Activated T-helper 1 cell treated with anti-CD3 and anti-CD28 coated beads, Interleukin-2, amount 50 U/mL, for 16 hours (primary cell): ENCODE measurements around the gene COLQ.
"Not testable (repeated sequence)": the region's sequence is repeated elsewhere in the genome, so short reads cannot be mapped to it uniquely, and the experiment has no call there.

Experiments
- DNase-seq, 2 donors: peaks; one replicate each; pipeline ENCODE4 v3.0.0-alpha.2; 2020; ENCODE audit warnings: low read depth in 1 of 2, low spot score in 1 of 2

COLQ gene

DNA sequence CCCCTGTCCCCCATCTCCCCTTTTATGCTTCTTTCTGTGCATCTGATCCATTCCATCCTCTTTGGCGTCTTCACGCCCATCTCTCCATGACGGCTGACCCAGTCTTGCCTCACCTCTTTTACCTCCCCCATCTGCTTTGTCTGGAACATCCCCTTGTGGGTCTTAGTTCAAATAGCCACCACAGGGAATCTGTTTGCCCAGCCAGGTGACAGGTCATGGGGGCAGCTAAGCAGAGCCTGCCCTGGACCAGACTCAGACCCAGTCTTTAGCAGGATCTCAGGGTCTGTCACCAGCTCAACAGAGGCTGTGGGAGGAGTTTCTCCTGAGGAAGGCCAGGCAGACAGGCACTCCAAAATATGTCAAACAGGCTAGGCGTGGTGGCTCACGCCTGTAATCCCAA is 28.1 kb downstream of the COLQ start:
- DNase-seq: no peak

DNA sequence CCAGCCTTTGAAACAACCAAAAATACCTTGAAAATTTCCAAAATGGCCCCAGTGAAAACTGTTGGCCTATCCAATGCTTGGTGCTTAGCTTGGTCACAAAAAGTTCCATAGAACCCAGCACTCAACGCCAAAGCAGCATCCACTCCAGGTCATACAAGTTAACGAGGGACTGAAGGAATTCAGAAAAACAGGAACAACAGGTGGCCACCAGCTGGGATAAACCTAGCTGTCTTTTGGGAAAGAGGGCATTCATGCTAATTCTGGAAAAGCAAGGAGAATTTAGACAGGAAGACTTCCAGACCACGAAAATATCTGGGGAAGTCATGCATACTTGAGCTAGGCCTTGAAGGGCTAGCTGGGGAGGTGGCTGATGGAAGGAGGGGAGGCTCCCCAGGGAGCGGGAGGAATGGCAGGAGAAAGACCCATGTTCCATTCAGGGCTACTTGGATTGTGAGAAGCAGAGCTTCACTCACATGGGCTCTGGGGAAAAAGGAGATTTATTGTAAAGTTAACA is 28.6 kb downstream of the COLQ start:
- DNase-seq: no peak

DNA sequence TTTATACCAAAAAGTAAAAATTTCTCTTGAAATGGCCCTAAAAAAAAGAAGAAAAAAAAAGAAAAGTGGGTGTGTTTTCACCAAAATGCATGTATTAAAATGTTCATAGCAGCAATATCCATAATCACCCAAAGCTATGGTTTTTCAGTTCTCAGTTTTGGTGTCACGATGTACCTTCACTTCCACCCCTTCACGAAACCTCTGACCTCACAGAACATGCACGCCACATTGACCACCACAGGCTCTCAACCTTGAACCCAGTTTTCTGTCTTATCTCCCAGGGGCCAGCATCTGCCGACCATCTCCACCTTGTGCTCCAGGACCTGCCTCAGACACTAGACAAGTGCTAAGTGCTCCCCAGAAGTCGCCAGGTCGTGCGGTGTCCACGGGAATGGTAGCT is 30.4 kb downstream of the COLQ start:
- no peak for DNase-seq

DNA sequence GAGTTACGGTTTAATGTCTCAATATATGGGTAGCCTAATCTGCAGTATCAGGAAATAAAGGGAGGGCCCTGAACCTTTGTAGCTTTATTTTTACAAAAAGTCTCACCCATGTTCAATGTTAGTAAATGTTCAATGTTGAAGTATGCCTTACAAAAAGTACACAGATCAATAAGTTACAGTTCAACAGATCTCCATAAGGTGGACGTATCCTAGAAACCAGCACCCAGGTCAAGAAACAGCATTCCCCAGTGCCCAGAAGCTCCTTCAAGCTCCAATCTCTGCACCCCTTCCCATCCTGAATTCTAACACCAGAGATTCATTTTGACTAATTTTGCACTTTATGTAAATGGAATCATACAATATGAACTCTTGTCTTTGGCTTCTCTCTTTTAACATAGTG is 31.3 kb downstream of the COLQ start:
- DNase-seq: no peak

DNA sequence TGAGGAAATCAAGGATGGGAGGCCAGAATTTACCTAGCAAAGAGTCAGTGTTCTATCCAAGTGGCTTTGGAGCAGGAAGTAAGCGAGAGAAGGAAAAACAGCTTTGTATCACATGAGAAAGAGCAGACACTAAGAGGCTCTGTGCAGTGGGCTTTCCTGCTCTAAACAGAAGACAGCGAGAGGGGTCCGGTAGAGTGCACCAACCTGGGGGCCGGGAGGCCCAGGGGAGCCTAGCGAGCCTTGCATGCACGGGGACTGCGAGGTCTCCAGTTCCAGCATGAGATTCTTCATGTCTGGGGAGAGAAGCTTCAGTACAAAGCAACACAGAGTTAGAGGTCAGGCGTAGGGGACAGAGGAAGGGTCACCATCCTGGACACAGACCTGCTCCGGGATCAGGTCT is 33.5 kb downstream of the COLQ start:
- DNase-seq: no peak

DNA sequence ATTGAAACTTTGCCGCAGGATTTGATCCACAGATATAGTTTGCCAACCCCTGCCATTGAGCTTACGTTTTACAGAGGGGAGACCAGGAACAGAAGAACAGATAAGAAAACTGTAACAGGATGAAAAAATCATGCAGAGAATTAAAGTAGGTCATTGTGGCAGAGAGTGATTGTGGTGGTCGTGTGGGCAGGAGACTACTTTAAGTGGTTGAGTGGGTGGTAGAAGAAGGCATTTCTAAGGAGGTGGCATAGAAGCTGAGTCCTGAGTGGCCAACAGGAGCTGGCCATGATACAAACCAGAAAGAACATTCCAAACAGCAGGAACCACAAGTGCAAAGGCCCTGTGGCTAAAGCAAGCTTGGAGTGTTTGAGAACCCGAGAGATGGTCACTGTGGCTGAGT is 34.5 kb downstream of the COLQ start:
- DNase-seq: no peak

DNA sequence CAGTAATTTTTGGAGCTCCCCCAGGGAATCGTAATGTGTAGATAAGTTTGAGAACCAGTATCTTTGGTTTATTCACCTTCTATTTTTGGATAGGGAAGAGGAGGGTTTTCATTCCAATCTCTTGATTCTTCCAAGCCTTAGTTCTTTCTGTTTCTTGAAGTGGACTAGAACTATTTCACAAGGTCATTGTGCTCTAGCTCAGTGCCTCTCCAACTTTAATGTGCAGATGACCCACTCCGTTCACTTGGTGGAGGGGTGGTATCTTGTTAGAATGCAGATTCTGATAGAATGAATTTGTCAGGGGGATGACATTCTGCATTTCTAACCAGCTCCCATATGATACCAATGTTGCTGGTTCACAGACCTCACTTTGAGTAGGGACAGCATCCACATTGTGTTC is 35.5 kb downstream of the COLQ start:
- DNase-seq: no peak

DNA sequence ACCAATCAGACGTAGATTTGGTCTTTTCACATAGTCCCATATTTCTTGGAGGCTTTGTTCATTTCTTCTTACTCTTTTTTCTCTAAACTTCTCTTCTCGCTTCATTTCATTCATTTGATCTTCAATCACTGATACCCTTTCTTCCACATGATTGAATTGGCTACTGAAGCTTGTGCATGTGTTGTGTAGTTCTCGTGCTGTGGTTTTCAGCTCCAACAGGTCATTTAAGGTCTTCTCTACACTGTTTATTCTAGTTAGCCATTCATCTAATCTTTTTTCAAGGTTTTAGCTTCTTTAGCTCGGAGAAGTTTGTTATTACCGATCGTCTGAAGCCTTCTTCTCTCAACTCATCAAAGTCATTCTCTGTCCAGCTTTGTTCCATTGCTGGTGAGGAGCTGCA is 37.0 kb downstream of the COLQ start:
- DNase-seq: not testable (repeated sequence)

DNA sequence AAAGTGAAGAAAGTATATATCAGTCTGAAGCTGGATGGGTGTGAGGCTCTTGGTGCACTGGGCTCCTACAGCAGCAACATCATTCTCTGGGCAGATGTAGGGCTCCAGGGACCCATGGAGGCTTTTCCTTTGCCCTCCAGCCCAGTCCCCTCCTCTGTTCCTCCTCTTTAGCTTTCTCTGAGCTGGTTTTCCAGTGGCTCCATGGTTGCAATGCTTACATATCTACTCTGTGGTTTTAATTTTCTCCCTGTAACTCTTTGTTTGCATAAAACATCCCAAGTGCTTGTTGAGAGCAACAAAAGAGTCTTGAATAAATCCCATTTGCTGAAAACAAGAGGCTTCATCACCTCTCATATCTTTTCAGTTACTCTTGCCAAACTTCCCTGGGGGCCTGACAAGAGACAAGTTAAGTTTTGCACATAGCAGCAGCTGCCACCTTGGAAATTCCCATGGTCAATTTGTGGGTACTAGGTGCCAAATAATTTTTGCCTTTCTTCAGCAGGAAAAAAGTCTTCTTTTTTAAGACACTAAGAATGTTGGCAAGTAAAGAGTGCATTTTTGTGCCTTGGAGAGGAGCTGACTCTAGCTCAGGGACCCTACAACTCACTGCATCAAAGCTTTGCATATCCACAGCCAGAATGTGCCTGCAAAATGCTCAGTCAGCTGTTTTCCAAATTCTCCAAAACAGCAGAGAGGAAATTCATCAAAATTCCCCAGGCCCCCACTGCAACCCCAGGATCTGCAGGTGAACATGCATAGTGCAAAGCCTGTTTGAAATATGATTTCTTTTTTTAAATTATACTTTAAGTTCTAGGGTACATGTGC is 41.9 kb downstream of the COLQ start:
- no peak for DNase-seq

DNA sequence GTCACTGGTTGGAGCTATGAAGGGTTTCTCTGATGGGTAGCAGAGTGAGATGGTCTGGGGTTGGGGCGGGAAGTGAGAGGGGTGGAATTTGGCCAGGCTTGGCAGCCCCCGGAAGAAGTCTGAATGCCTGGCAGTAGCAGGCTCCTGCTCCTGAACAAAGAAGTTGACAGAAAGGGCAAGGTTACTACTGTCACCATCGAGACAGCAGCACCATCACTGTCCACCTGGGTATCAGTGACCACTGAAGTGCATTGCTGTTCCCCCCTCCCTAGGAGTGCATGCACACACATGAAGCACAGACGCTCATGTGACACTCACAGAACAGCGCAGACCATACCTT is 42.9 kb downstream of the COLQ start:
- DNase-seq: no peak

DNA sequence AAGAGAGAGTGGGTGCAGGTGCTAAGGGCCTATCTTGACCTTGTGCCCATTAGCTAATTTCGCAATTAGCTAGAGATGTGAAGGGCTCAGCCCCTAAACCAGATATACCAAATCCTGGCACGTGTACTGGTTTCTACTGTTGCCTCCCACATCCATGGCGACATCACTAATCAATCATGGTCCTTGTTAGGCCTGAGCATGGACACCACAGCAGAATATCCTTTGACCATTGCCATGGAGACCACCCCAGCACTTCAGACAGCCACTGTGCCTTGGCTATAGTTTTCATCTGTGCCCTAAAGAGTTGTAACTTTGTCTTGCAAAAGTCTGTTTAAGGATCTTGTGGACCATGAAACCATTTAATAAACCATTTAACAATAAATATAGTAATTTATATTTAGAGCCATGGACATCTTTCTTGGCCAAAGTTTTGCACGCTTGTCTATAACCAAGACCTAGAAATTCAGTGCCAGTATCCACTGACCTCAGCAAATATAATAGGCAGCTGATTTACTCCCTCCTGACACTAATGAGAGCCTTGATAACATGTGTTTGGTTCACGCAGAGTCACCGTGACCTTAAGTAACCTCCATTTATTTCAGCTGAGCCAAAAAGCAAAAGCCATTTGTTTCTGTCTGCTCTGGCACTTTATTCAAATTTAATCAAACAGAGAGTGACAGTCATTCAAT is 43.4 kb downstream of the COLQ start:
- DNase-seq: no peak

DNA sequence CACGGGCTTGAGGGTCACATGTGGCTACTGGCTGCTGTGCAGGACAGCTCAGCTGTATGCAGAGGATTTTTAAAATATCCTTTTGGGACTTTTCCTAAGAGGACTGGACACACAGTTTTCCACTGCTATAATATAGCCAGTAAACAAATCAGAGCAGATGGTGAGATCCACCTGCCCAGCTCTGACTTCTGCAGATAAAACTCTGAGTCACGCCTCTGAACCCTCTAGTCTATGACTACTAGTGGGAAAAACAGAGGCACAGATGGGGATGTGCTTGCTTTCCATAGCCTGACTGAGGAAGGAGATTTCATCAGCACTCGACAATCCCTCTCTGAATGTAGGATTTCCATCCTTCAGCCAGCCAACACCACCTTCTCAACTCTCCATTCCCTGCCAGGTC is 45.1 kb downstream of the COLQ start:
- DNase-seq: no peak

DNA sequence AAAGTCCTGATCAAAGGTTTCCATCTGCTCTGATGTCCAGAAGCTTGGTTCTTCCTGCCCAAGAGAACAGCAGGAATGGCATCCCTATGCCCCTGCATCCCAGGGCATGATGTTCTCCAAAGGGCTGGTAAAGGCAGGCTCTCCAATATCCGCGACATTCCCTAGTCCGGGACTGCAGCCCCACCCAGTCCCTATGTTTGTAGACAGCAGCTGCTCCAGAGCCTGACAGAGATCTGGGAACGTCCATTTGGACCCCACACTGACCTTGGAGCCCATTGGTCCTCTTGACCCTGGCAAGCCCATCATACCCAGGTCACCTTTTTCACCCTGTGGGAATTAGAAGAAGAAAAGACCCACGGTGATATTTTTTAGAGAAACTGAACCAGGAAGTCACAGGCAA is 46.3 kb downstream of the COLQ start:
- no peak for DNase-seq

DNA sequence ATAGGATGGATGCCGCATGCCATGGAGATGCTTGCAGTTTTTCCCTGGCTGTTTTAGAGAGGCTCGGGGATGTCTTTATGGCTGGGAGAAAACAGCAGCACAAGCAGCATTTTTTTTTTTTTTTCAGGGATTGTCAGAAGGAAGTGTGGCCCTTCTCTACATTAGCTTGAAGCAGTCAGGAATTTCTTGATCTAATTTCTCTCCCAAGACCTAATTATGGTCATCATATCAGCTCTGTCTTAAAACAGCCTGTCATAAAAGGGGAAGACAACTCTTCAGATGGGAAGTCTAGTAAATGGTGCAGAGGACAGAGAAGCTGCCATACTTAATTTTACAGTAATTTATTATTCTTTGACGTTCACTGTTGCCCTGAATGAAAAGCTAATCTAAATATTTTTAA is 49.6 kb downstream of the COLQ start:
- DNase-seq: no peak

DNA sequence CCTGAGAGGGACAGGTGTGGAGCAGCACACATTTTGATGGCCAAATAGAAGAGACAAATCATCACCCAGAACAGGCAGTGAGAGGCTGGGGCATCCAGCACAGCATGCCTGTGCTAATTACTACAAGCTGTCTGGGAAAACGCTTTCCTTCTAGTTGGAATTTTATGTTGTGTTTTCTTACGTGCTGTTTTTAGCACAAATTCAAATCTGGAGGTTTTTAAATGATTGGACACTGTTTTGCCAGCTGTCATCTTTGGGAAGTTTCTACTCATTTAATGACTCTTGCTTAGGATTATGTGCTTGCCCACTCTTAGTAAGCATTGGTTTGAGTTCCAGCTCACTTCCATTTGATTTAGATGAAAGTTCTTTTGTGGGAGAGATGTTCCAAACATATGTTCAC is 50.7 kb downstream of the COLQ start:
- no peak for DNase-seq

DNA sequence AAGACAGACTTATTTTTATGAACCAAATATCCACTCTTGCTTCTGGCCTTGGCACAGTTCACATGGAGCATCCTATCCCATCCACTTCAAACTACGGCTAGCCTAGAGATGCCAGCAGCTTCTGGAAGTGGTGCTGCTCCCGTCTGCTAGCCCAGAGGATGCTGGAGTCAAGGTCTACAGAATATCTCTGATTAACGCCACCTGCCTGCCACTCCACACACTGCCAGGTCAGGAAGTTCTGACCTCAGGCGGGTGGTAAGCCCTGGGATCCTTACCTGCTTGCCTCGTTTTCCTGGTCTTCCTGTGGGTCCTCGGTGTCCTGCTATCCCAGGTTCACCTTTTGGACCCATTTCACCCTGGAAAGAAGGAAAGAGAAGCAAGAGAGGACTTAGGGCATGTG is 51.2 kb downstream of the COLQ start:
- no peak for DNase-seq

DNA sequence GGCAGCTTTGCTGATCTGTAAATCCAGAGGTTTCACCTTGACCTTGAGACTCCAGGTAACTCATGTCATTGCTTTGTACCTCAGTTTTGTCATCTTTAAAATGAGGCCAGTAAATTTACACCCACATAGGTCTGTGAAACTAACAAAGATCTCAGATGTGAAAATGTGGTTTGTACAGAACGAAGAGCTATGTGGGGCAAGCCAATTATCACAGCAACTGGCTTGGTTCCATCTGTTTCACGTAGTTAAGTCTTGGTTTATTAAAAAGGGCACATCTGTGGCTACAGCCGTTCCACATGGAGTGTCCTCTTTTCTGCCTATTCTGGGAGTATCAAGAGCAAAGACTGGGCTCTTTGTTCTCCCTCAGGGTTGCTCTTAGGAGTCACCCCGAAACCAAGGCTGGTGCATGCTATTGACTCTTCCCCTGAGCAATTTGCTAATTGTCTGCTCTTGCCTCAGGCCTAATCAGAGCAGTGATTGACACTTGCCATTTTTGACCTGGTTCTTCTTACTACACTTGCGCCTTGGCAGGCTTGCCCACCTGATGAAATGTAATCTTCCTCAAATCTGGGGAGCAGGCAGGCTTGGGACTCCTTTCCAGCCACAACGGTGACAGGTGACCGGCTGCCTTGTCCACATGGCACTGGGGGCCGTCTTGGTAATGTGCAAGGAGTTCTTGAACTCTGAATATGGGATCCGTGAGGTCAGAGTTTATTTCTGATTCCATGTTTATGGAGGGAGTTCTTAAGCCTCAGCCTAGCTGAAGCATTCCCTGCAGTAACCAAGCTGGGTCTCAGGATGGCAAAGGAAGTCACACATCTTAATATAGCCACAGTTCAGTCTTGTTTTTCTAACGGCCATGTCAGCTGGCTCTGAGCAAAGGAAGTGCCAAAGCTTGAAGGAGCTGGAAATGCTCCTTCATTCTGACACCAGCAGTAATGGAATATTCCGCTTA is 54.0 kb downstream of the COLQ start:
- DNase-seq: no peak

DNA sequence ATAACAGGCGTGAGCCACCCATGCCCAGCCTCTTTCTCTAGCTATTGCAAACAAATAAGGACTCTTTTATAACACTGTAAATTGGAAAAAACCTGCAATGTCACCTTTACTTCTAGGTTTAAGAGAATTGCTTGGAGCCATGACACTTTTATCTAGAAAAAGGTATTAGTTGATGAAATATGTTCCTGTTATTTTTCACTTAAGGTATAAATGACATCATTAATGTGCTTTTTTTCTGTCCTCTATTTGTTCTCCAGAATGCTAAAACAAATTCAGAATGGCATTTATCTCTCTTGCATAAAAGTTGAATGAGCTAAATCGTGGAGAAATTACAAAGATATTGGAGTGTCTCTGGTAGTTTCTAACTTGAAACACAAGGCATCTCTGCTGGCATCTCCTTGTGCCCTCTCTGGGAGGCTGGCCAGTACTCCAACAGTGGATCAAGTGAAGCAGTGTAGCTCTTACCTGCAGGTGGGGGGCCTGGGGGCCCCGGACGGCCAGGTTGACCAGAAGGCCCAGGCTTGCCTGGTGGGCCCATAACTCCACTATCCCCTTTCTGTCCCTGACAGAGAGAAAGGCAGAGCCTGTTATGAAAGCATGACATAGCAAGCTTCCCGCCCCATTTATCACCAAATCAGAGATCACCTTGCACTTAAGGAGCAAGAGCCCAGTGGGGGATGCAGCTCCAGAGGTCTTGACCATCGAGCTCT is 55.5 kb downstream of the COLQ start:
- DNase-seq: no peak

DNA sequence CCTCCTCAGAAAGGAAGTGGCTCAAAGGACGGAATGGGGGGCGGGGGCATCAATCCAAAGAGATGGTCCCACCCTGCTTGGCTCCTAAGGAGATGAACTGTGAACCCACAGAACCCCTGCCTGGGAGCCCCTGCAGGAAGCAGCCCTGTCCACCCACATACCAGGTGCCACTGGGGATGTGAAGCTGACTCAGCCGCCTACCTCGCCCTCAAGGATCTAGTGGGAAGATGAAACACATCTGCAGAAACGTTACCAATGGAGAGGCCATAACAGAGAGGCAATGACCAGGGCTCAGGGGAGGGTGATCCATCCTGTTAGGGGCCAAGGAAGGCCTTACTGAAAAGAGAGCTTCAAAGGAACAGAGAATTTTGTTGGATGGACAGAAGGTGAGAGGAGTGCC is 59.1 kb downstream of the COLQ start:
- DNase-seq: no peak

DNA sequence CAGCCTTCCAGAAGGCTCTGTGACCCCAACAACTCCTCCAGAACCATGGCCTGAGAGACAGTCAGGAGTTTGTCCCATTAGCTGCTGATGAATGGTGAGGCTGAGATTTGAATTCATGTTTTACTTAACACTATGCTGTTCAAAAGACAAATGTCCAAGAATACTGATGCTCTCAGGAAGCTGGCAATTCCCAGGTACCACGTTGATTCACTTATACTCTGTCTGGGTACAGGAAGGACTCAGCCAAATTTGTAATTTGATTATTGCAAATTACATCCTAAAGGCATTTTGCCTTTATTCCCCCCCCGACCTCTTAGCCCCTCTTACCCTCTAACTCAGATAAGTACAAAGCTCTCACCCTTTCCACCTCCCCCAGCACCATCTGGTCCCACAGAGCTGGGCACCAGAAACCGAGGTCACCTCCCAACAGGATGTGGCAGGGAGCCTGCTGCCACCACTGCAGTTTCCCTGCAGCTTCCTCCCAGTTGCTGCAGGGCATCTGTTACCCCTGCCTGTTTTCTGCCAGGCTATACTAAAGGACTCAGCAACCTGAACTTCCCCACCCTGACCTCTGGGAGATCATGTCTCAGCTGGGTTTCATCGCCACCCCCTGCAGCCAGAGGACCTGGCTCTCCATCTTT is 60.5 kb downstream of the COLQ start:
- DNase-seq: no peak
